ENCODE data around the gene ARHGAP18. TPM values are rescaled to one million over a fixed set of nuclear protein-coding genes. Genes with fewer than 3 reads are reported as not detected.

ARHGAP18 gene
- total and polyA plus RNA-seq, 8 donors, result 8.2 to 41.0 (median 27.2) TPM

- intact Hi-C loops (cut with DNase I), result no loop called here
- H3K4me1 ChIP-seq, result peaks cover 18 to 62% (median 53%) of the 10 kb centered on the region in 3 donors
- H3K27me3 ChIP-seq, result no peaks in the 10 kb centered on the region
- no peak for TF ChIP-seq CTCF (IDR thresholded peaks at IDR 0.05)
- peak overlapping the region; percentile 19 to 88 (median 54) for H3K27ac ChIP-seq
- 20 to 27% methylated on average over 5 of the region's 5 CpGs for WGBS, 2 donors
- no peak overlapping the region for H3K4me3 ChIP-seq
- H3K9me3 ChIP-seq, result no peaks in the 10 kb centered on the region
- ATAC-seq (no peak), FAIRE-seq (no peak), DNase-seq (no peak)
- no peaks in the 10 kb centered on the region for H3K36me3 ChIP-seq
Observed at GRCh38 chr6:129646642-129647041, 63.3 kb downstream of the ARHGAP18 start.

DNA sequence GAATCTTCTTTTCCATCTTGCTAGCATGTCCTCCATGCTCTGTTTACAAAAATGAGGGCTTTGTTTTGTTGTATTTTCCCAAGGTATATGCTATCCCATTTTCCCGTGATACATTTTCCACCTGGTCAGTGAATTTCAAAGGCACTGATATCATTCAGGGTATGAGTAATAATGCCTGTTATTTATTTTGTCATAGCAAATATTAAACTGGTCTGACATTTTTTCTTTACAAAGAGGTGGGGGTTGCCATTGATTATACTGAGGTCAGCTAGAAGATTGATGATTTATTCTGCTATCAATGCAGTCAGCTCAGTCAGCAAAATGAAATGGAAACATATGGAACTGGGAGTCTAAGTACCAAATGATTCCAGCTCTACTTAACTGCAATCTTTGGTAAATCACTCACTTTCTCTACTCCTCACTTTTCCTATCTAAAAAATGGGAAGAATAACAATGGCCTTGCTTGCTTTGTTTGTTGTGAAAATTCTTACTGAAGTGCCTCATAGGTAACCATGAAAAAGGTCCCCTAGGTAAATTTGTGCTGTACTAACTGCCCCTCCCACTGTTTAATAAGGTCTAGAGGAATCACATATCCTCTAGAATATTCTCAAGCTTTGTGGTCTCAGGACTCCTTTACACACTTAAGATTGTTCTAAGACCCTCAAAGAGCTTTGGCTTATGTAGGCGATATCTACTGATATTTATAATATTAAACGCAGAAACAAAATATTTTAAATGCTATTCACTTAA is 64.0 kb downstream of the ARHGAP18 start:
- Histone ChIP-seq H3K27ac (peak overlapping the region; percentile 40 to 88 (median 72)), H3K9me3 (no peaks in the 10 kb centered on the region), H3K4me3 (peak overlapping the region in 2 of 4 donors; percentile 11 to 25), H3K27me3 (no peaks in the 10 kb centered on the region), H3K36me3 (no peaks in the 10 kb centered on the region), H3K4me1 (peaks cover 21 to 62% (median 52%) of the 10 kb centered on the region in 3 donors)
- no peak for FAIRE-seq
- TF ChIP-seq CTCF (IDR thresholded peaks at IDR 0.05), result no peak
- peak; percentile 64 to 83 (median 81) for ATAC-seq
- 41 to 47% methylated on average over 3 of the region's 3 CpGs for WGBS, 2 donors
- DNase-seq, result no peak
- intact Hi-C loops (cut with DNase I), result no loop called here

- ATAC-seq (peak; percentile 26 to 55 (median 44)), FAIRE-seq (no peak), DNase-seq (no peak)
- H3K27ac ChIP-seq, result peak overlapping the region; percentile 40 to 88 (median 72)
- no peaks in the 10 kb centered on the region for H3K27me3 ChIP-seq
- no peaks in the 10 kb centered on the region for H3K9me3 ChIP-seq
- peak overlapping the region in 2 of 4 donors; percentile 11 to 25 for H3K4me3 ChIP-seq
- no peaks in the 10 kb centered on the region for H3K36me3 ChIP-seq
- intact Hi-C loops (cut with DNase I), result no loop called here
- H3K4me1 ChIP-seq, result peaks cover 23 to 64% (median 55%) of the 10 kb centered on the region in 3 donors
- TF ChIP-seq CTCF (IDR thresholded peaks at IDR 0.05), result no peak
- 24% methylated on average over 6 of the region's 6 CpGs for WGBS, 2 donors
Observed at GRCh38 chr6:129645106-129645829, 64.7 kb downstream of the ARHGAP18 start.

- Histone ChIP-seq H3K27ac (peak overlapping the region; percentile 40 to 88 (median 72)), H3K36me3 (no peaks in the 10 kb centered on the region), H3K4me3 (peak overlapping the region in 2 of 4 donors; percentile 11 to 25), H3K9me3 (no peaks in the 10 kb centered on the region), H3K27me3 (no peaks in the 10 kb centered on the region), H3K4me1 (peaks cover 23 to 68% (median 56%) of the 10 kb centered on the region in 3 donors)
- 9 to 12% methylated on average over 1 of the region's 1 CpG for WGBS, 2 donors
- FAIRE-seq, result no peak
- ATAC-seq, result peak; percentile 49 to 67 (median 60)
- no peak for TF ChIP-seq CTCF (IDR thresholded peaks at IDR 0.05)
- intact Hi-C loops (cut with DNase I), result no loop called here
- DNase-seq, result no peak
Observed at GRCh38 chr6:129644567-129645015, 65.4 kb downstream of the ARHGAP18 start.
